Smooth muscle cell (in vitro differentiated cells): ENCODE results near the gene APEX2. TPM values are rescaled to one million over a fixed set of nuclear protein-coding genes. Genes with fewer than 3 reads are reported as not detected.
"Not testable (repeated sequence)": the region's sequence is repeated elsewhere in the genome, so short reads cannot be mapped to it uniquely, and the experiment has no call there.

Experiments used
- DNase-seq: peaks from one replicate; lab custom pipeline; 2025; ENCODE audit not compliant: unreplicated experiment; lab: John Stamatoyannopoulos, UW
- H2AFZ ChIP-seq: fragments of 200-600 bp; sonication (generic); 2 replicates; pipeline ENCODE4 v1.6.0; 2016; ENCODE audit warnings: antibody characterized with exemption, low read depth, mild to moderate bottlenecking
- H3F3A ChIP-seq: fragments of 200-600 bp; sonication (generic); 2 replicates; pipeline ENCODE4 v1.6.0; 2017; ENCODE audit warnings: antibody characterized with exemption, low read depth
- H3K27ac ChIP-seq: fragments of 200-600 bp; sonication (generic); 2 replicates; pipeline ENCODE4 v1.5.1; 2016; ENCODE audit warnings: low read depth, mild to moderate bottlenecking
- H3K27me3 ChIP-seq: fragments of 200-600 bp; sonication (generic); 2 replicates; pipeline ENCODE4 v1.6.1; 2016; ENCODE audit warnings: low read depth, mild to moderate bottlenecking
- H3K36me3 ChIP-seq: fragments of 200-600 bp; sonication (generic); 2 replicates; pipeline ENCODE4 v1.5.1; 2016; ENCODE audit warnings: low read depth
- H3K4me1 ChIP-seq: fragments of 200-600 bp; sonication (generic); 2 replicates; pipeline ENCODE4 v1.5.1; 2016; ENCODE audit warnings: low read depth
- H3K4me2 ChIP-seq: fragments of 200-600 bp; sonication (generic); 2 replicates; pipeline ENCODE4 v1.6.0; 2016; ENCODE audit warnings: mild to moderate bottlenecking
- H3K4me3 ChIP-seq: fragments of 200-600 bp; sonication (generic); 2 replicates; pipeline ENCODE4 v1.5.1; 2016; ENCODE audit warnings: mild to moderate bottlenecking
- H3K79me2 ChIP-seq: fragments of 200-600 bp; sonication (generic); 2 replicates; pipeline ENCODE4 v1.6.0; 2016; ENCODE audit warnings: low read depth, mild to moderate bottlenecking
- H3K9ac ChIP-seq: fragments of 200-600 bp; sonication (generic); 2 replicates; pipeline ENCODE4 v1.6.0; 2016; ENCODE audit warnings: low read depth
- H3K9me3 ChIP-seq: fragments of 200-600 bp; sonication (generic); replicated peaks from 2 replicates; pipeline ENCODE4 v1.5.1; 2016; ENCODE audit warnings: low read depth
- H4K20me1 ChIP-seq: fragments of 200-600 bp; sonication (generic); 2 replicates; pipeline ENCODE4 v1.6.0; 2016; ENCODE audit warnings: low read depth
- CTCF ChIP-seq: fragments of 200-600 bp; sonication (generic); IDR thresholded peaks from 2 replicates; pipeline ENCODE4 v1.5.1; 2017; ENCODE audit warnings: borderline replicate concordance, mild to moderate bottlenecking, antibody characterized with exemption; ENCODE audit not compliant: insufficient read depth, poor library complexity, severe bottlenecking
- WGBS: methylation state at CpG from one replicate; pipeline ENCODE4 v1.1.7; 2016; ENCODE audit warnings: low lambda C conversion rate; 5-methylcytosine and 5-hydroxymethylcytosine counted together
- polyA plus RNA-seq: library from polyadenylated mRNA; unstranded; fragments of >200 nt; fragmentation: Nextera tagmentation; extraction: Ambion mirVana; gene quantifications from 2 replicates; pipeline ENCODE4 v1.2.1, GENCODE V29; 2016
- total RNA-seq: library from RNA; depleted of rRNA; stranded (reverse); fragments of >200 nt; gene quantifications from 2 replicates; pipeline ENCODE4 v1.2.3, GENCODE V29; 2014

APEX2 gene
- total and polyA plus RNA-seq, 2 experiments from 2014 or later, result 16.1 to 16.5 TPM

GRCh38 chrX:55030271-55031205, 30.4 kb downstream of the APEX2 start, which contains the start of gene ALAS2:
ALAS2 (minus strand) TSS chrX:55030977; CDS start chrX:55026000, 4,977 bp downstream.
- WGBS, result 64% methylated on average over 7 of the region's 7 CpGs
- Histone ChIP-seq H3K27ac (no peak within 1 kb of the TSS), H3K4me3 (no peak within 1 kb of the TSS), H3K9ac (no peak within 1 kb of the TSS), H4K20me1 (no peaks in the 10 kb centered on the region), H3K9me3 (no peaks in the 10 kb centered on the region), H3K4me2 (no peak within 1 kb of the TSS), H2AFZ (no peak within 1 kb of the TSS), H3K79me2 (no peaks in the 10 kb centered on the region), H3K27me3 (no peaks in the 10 kb centered on the region), H3K4me1 (no peaks in the 10 kb centered on the region), H3F3A (no peaks in the 10 kb centered on the region), H3K36me3 (no peaks in the 10 kb centered on the region)
- no peak for TF ChIP-seq CTCF
- DNase-seq, result no peak

DNA sequence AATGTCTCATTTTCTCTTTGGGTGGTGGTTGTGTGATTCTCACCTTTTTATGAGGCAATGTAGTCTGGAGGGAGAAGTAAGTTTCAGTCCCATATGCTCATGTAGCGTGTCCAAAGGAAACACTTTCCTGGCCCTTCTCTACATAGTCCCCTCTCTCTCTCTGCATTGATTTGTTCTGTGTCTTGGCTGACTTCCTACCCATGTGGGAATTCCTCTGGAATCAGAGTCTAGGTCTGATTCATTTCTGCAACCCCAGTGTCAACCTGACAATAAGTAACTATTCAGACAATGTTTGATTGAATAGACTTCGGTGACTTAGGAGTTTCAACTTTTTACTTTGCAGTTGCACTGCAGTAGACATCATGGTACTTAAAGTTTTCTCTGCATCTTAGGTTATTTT, 33.3 kb downstream of the APEX2 start:
- H4K20me1 ChIP-seq, result no peaks in the 10 kb centered on the region
- H3K79me2 ChIP-seq, result no peaks in the 10 kb centered on the region
- WGBS, result 83% methylated on average over 2 of the region's 2 CpGs
- no peaks in the 10 kb centered on the region for H3K9me3 ChIP-seq
- H3F3A ChIP-seq, result no peaks in the 10 kb centered on the region
- H3K9ac ChIP-seq, result no peak overlapping the region
- H3K4me1 ChIP-seq, result no peaks in the 10 kb centered on the region
- no peak for TF ChIP-seq CTCF
- H2AFZ ChIP-seq, result no peak overlapping the region
- no peak for DNase-seq
- H3K4me2 ChIP-seq, result no peak overlapping the region
- no peaks in the 10 kb centered on the region for H3K36me3 ChIP-seq
- H3K4me3 ChIP-seq, result no peak overlapping the region
- no peaks in the 10 kb centered on the region for H3K27me3 ChIP-seq
- no peak overlapping the region for H3K27ac ChIP-seq

- H3K27ac ChIP-seq, result peak overlapping the region; percentile 76
- H3K9me3 ChIP-seq, result no peaks in the 10 kb centered on the region
- H3K4me3 ChIP-seq, result no peak overlapping the region
- no peaks in the 10 kb centered on the region for H3F3A ChIP-seq
- no peaks in the 10 kb centered on the region for H4K20me1 ChIP-seq
- H3K9ac ChIP-seq, result no peak overlapping the region
- no peaks in the 10 kb centered on the region for H3K4me1 ChIP-seq
- 49% methylated on average over 3 of the region's 3 CpGs for WGBS
- no peaks in the 10 kb centered on the region for H3K79me2 ChIP-seq
- no peaks in the 10 kb centered on the region for H3K27me3 ChIP-seq
- H3K36me3 ChIP-seq, result no peaks in the 10 kb centered on the region
- H3K4me2 ChIP-seq, result peak overlapping the region; percentile 20
- no peak for DNase-seq
- TF ChIP-seq CTCF, result no peak
- no peak overlapping the region for H2AFZ ChIP-seq
Observed at GRCh38 chrX:55039471-55039870, 39.3 kb downstream of the APEX2 start.

- Histone ChIP-seq H3K27ac (no peak overlapping the region), H3K36me3 (no peaks in the 10 kb centered on the region), H3F3A (no peaks in the 10 kb centered on the region), H3K79me2 (no peaks in the 10 kb centered on the region), H3K4me1 (no peaks in the 10 kb centered on the region), H3K4me3 (no peak overlapping the region), H3K9ac (no peak overlapping the region), H3K27me3 (no peaks in the 10 kb centered on the region), H3K9me3 (no peaks in the 10 kb centered on the region), H4K20me1 (no peaks in the 10 kb centered on the region), H3K4me2 (no peak overlapping the region), H2AFZ (no peak overlapping the region)
- DNase-seq, result no peak
- 92% methylated on average over 6 of the region's 6 CpGs for WGBS
- no peak for TF ChIP-seq CTCF
Observed at GRCh38 chrX:55041514-55041913, 41.4 kb downstream of the APEX2 start.

- DNase-seq, result not testable (repeated sequence)
- 68% methylated on average over 2 of the region's 2 CpGs for WGBS
Observed at GRCh38 chrX:55050599-55050998, 50.4 kb downstream of the APEX2 start.

More at GRCh38 chrX:55050599-55050998, 50.4 kb downstream of the APEX2 start:
- H3K4me3 ChIP-seq, H3K79me2 ChIP-seq, H3K4me1 ChIP-seq, H2AFZ ChIP-seq, H3K9me3 ChIP-seq, H3K27ac ChIP-seq, H3K27me3 ChIP-seq, H3K4me2 ChIP-seq, H3K36me3 ChIP-seq, H3F3A ChIP-seq, H4K20me1 ChIP-seq, H3K9ac ChIP-seq: not testable (repeated sequence)
